Activated naive CD4-positive, alpha-beta T cell (primary cell): ENCODE data around the gene CDH6.

Experiments
- DNase-seq, 4 experiments: peaks; one replicate each; lab custom pipeline; 2025; lab: John Stamatoyannopoulos, UW

Gene CDH6

DNA sequence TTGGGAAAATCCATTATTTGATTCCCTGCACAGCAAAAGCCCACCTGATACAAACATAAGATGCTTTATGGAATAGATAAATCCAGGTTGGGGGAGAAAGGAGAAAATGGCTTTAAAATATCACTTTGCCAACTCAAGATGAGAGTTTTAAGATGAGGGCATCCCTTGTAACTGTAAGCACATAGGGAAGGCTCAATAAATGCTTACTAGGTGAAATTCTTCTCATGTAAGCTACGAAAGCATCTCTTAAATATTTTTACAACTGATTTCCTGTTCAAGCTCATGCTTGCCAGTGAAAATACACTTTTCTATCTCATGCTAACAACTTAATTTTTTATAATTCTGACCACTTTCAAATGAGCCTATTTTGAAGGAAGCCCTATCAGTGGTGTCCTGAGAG lies 11.5 kb downstream of the CDH6 start:
- no peak for DNase-seq

DNA sequence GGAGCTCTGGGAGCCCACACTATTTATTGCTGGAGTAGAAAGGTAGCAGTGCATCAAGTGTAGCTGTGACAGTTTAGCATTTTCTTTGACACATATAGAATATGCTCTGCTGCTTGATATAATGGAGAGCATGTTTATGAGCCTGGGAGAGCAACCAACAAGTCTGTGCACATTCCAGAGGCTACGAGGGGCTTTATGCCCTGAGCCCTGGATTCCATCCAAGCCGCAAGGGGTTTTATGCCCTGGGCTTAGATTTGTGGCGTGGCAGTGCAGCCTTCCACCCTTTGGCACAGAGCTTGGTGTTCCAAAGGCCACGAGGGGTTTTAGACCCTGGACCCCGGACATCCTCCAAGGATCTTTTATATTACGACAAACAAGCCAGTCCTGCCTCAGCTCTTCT lies 14.6 kb downstream of the CDH6 start:
- DNase-seq = no peak

DNA sequence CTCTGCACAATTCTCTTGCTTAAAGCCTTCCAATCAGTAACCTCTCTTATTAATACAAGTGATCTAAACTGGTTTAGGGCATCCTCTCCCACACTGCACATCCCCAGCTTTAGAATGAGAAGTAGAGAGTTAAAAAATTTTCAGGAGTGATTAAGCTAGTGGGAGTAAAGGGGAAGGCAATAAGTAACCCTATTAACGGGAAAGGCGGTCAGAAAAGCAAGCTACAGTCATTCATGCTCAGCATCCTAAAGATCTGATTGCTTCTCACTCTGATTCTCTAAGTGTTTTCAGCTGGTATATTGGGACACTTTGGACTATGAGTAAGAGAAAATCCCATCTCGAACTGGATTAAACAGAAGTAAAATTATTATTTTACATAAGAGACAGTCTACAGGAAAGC lies 15.8 kb downstream of the CDH6 start:
- no peak for DNase-seq

DNA sequence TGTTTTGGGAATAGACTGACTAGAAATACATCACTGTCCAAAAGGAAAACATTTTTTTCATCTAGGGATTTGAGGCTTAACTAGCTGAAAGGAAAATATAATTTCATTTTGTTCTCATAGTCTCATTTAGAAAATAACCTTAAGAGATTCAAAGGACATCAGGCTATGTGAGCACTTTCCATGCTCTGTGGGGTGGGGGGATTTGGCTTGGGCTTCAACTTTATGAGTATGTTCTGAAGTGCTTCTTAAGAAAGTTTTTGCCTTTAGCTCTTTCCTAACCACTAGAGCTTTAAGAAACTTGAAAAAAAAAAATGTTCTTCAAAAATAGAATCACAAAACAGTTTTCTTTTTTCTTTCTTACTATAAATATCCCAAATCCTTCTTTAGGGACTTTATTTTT lies 17.6 kb downstream of the CDH6 start:
- no peak for DNase-seq

DNA sequence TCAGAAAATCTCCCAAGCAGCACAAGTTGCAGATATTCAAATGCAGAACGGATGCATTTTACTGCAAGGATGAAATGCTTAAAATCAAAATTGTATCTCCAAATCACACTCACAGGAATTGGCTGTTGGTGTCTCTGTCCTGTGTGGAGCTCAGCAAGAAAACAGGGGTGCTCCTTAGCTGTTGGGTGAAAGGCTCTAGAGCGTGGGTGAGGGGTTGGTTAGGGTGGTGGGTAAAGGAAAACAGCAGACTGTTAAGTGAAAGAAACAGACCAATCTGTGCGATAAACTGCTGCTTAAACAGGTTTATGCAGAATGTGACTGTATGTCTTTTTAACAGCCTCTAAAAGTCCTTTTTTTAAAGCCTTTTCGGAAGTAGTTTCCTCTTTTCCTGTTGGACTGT lies 19.8 kb downstream of the CDH6 start:
- DNase-seq = no peak

DNA sequence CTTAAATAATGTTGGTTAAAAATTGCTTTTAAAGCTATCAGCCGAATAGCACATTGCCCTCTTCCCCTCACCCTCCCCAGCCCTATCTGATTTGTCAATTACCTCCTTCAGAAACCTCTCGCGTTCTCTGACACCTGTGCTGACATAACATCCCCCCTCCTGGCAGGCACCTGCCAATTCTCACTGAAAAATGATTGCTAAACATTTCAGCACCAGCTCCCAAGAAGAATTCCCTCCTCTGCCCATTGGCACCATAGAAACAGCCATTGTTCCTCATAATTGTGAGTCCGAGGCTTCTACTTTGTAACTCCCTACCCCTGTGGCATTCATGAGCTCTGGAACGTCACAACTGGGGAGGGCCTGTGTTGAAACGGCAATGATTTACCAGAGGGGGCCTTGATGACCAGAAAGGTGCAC lies 20.2 kb downstream of the CDH6 start:
- DNase-seq = no peak

DNA sequence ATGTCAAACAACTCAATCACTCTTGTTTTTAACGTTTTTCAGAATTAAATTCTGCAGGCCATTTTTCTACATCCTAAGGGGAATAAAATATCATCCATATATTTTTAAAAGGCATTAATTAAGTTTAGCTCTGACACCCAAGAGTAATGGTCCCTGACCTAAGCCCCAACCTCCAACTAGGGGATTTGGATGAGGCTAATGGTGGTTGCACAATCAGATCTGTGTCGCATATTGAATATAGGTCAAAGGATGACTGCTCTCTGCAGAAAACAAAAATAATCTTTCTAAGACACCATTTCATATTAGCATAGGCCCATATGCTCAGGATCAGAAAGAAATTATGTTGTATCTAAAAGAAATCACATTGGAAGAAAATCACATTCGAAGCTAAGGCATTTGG lies 20.7 kb downstream of the CDH6 start:
- DNase-seq = no peak

DNA sequence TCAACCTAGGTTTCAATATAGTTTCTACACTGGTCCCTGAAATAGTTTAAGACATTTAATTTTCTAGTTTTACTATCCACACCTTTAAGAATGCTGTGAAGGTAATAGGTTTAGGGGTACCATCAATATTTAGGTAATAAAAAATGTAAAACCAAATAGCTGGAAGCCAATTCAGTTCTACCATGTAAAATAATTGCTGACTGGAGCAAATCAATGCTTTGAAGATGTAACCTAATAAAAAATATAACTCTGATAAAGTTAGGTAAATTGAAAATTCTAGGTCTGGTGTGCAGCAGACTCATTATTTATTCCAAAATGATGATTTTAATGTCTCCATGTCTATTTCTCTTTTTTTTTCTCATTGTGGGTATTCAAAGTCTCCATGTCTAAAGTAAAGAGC lies 21.8 kb downstream of the CDH6 start:
- DNase-seq = no peak

DNA sequence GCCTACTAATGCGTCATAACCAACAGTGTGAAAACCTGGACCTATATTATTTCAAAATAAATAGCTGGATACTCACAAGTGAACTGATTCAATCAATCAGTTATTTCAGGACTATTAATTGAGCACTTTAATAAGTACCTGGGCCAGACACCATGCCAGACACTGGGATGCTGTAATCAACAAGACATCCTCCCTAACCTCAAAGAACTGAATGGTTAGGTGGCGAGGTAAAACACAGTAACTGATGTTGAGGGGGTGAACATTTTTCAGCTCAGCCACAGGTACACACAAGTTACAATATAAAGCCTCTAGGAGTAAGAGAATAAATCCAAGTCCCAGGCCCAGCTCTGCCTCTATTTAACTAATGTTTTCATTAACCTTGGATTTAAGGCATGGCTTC lies 24.0 kb downstream of the CDH6 start:
- no peak for DNase-seq

DNA sequence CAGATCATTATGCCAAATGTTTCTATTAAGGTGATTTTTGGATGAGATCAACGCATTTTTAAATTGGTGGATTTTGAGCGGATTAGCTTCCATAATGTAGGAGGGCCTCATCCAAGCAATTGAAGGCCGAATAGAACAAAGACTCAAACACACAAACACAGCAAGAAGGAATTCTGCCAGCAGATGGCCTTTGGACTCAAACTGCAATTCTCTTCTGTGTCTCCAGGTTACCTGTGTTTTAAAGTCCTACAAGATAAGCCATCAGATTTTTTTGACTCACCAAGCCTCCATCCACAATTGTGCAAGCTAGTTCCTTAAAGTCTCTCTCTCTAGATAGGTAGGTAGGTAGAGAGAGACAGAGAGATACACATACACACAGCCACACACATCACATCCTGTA lies 25.5 kb downstream of the CDH6 start:
- no peak for DNase-seq

DNA sequence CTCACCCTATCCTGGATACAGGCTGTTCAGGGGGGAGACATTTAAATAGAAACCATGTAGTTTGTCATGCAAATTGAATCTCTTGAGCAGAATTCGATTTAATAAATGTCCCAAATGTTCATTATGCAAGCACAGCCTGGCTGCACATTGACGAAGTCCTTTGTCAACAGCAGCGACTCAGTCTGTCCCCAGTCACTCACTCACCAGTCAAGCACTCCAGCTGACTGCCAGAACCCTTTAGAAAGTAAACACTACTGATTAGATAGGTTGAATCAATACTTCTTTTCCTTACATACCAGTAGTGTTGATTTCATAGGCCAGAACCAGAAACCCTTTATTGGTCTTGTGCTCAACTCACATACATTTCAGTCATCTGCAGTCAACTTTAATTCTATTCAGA lies 27.5 kb downstream of the CDH6 start:
- DNase-seq = no peak

DNA sequence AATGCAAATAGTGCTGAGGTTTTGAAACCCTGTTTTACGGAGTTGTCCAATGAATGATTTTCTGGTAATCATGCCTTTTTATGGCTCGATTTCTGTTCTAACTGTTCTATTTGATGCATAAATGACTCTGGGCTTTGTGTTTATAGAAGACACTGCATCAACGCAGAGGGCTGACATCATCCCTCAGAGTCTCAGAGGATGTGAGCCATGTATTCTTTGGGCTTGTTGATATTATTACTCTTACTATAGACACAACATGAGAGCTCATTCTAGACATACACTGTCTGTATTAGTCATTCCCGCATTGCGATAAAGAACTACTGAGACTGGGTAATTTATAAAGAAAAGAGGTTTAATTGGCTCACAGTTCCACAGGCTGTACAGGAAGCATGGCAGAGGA lies 31.6 kb downstream of the CDH6 start:
- no peak for DNase-seq

DNA sequence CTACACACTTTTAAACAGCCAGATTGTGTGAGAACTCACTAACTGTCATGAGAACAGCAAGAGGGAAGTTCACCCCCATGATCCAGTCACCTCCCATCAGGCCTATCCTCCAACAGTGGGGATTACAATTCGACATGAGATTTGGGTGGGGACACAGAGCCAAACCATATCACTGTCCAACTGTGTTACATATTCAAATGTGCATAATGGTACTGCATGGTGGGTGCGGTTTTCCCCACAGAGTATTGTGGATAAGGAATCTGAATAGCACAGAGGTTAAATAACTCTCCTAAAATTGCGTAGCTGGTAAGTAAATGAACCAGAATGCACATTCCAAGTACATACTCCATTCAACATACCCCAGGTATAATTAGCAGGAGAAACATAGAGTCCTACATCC lies 32.1 kb downstream of the CDH6 start:
- DNase-seq = no peak

DNA sequence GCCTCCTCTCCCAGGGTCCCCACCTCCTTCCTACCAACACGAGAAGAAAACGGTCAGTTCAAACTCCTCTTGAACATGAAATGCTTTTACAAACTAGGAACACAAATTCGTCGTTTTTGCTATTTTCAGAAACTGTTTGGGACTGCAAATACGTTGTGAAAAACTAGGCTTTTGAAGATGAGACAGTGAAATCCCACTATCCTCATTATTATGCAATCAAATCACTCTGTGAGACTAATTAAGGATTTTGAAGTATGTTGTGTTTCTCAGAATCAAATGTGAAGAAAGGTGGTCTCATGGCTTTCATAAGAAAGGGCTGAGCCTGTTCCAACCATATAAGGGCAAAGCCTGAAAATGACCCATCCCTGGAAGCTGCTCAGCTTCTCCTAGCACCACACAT lies 33.2 kb downstream of the CDH6 start:
- DNase-seq = no peak

DNA sequence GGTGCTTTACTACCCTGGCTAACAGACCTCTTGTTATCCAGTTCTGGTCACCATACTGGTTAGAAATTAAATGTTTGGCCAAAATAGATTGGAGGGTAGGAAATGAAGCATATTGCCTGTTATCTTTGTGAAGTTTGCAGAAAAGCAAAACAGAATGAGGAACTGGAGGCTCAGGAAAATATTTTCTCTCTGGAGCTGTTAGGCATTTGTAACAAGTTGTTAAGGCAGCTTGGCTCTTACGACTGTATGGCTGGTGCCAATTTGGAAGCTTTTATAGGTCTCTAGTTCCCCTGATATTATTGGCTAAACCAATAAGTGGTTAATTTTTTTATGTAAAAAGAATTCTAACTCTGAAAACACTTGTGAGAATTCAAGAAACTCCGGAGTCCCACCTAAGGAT lies 35.8 kb downstream of the CDH6 start:
- no peak for DNase-seq

DNA sequence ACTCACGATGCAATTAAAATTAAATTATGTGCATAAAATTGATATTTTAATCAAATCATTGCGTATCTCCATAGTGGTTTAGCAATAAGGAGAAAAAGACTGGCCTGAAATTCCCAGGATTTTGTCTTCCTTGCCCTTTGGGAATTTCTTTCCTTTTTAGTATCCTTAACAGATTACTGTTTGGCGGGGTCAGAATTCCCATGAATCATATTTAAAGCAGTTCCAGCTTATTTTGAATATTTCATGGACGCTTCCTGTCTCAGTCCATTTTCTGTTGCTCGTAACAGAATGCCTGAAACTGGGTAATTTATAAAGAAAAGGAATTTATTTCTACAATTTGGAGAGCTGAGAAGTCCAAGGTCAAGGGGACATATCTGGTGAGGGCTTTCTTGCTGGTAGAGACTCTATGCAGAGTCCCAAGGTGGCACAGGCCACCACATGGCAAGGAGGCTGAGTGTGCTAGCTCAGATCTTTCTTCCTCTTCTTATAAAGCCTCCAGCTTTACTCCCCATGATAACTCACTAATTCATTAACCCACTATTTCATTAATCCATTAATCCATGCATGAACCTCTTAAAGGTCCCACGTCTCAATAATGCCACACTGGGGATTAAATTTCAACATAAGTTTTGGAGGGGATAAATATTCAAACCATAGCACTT lies 37.8 kb downstream of the CDH6 start:
- no peak for DNase-seq

DNA sequence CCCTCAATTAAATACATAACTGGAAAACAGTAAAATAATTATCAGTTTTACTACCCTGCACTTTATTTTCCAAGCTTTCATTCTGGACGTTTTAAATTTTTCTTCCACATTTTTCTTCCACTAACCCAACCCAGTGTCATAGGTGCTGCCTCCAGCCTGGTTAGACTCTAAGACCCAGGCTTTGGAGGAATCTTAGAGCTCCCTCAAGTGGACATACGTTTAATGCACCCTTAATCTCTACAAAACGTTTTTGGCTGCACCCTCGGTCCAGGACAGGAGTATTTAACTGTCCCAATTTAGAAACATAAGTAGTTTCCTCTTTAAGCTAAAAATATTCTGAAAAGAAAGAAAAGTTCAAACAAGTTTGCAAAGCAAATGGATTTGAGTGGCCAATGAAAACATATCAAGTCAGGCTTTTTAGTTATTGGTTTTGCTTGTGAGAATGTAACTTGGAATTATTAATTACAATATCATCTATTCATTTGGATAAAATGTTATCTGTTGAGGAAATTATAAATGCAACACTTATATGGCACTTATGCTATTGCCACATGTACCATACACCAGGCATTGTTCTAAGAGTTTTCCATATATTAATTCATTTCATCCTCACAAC lies 38.9 kb downstream of the CDH6 start:
- DNase-seq = no peak

DNA sequence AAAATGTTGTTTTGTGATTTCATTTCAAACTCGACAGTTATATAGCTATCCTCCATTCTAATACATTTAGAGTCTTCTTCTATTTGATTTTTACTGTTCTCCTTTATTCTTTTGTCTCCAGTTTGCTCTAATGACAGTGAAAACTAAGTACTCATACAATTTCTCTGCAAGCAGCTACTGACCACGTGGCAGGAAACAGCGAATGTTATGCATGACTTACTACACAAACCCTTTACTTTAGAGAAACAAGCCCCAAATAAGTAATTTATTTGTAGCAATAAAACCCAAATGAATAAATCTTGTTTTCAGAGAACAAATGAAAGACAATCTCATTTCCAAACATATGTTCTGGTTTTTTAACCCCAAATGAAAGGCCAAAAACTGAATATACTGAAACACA lies 41.9 kb downstream of the CDH6 start:
- DNase-seq = no peak

DNA sequence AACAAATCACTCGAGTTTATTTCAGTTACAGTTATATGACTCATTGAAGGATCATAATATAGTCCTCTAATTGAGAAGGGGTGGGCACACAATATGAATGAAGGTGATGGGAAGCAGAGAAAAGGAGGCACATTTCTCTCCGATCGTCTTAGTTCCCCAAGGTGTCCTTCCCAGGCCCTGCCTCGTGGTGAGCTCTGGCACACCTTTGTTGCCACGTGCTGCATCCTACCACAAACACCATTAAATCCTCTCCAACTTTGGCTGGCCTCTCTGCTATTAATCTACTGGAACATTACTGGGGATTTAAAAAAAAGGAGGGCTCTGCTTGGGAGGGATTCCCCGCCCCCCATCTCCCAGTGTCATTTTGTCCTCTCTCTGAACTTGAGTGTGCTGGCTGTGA lies 42.9 kb downstream of the CDH6 start:
- DNase-seq = no peak

DNA sequence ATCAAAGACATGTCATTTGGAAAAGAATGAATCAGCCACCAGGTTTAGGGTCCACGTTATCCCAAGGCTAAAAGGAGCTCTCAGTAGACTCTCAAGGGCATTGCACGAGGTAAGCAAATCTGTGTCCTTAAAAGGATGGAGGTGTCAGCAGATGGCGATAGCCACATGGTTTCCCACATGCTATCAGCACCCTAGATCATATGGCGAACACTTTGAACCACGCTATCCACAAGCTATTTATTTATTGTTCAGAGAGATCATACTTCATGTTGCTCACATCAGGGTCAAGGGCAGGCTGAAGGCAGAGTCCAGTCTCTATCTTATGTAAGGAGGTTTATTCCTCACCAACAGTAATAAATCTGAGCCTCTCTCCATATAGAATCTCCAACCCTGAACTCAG lies 43.7 kb downstream of the CDH6 start:
- no peak for DNase-seq

DNA sequence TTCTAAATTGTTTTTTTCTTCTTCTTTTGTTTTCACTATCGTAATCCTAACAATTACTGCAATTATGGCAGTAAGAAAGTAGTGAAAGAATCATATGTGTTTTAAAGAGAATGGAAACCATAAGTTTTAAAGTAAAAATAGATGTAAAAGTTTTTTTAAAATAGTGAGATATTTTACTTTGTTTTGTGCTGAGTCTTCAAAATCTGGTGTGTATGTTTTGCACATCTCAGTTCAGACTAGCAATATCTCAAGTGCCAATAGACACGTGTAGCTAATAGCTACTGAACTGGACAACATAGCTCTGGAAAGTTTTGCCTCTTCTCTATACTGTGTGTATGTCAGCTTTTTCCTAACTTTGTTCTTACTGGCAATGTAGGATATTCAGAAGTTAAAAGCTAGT lies 45.0 kb downstream of the CDH6 start:
- no peak for DNase-seq

DNA sequence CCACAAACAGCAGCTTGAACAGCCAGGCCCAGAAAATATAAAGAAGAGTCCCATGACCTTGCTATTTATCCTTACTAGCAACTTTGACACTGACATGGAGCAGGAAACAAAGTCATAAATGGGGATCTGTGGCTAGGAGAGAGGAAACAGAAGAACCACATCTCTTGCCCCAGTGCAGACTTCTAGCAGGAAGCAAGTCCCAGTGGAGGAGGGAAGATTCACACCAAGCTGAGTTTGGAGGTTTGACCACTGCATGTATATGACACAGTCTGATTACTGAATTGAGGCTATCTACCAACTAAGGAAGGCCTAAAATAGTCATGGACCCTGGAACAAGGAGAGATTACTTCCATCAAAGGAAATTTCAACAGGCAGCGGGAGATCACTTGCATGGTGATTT lies 51.4 kb downstream of the CDH6 start:
- DNase-seq = no peak

DNA sequence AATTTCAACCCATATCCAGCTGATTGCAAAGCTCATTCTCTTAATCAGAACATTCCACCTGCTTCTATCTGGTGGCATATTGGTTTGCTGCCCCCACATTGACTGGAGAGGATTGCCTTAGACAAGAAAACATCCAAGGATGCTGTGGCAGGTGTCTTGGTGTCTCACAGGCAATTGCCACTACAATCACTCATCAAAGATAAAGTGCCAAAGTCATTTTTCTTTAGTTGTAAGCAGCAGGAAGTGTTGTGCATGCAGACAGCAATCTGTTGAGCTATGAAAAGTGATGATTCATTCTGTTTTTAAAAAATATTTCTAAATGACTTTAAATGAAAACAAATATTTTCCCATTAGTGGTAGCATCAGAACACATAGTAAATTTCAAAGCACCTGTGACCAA lies 53.9 kb downstream of the CDH6 start:
- no peak for DNase-seq

DNA sequence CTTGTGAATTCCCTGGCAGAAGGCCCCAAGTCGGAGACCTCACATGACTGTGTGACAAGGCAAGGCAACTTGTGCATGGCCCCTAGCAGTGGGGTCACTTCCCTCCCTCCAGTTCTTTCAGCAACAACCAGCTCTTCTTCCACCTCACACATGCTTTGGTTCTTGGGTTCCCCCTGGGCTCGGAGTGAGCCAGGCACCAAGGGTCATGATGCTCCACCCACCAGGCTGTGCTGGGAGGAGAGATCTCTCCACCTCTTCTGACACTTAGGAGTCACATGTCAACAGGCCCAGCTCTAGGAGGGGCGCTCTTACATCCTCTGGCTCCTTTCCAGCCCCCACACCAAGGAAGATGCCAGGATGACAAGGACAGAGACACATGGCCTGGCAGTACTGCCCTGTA lies 56.7 kb downstream of the CDH6 start:
- DNase-seq = no peak
